GM18861 (cell line): ENCODE data around the gene VPS8.

Source experiments
- ATAC-seq: cut with Tn5 transposase; IDR thresholded peaks from one replicate; pipeline ENCODE4 v1.9.1; 2021; ENCODE audit not compliant: unreplicated experiment

The VPS8 gene

GRCh38 chr3:185084402-185084801 is 272.4 kb downstream of the VPS8 start:
- ATAC-seq: no peak

DNA sequence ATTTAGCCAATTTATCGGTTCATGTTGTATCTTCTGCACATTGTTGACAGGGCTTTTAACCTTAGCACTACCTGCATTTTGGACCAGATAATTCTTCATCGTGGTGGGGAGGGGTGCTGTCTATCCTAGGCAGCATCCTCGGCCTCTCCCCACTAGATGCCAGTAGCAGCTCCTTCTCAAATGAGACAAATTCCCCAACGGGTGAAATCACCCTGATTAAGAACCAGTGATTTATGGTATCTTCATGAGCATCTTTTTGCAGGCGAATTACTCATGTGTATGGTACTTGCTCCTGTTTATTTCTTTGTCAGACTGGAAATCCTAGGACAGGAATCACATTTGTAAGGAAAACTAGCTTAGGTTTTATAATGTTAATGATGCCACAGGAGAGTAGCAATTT is 272.9 kb downstream of the VPS8 start:
- no peak for ATAC-seq

DNA sequence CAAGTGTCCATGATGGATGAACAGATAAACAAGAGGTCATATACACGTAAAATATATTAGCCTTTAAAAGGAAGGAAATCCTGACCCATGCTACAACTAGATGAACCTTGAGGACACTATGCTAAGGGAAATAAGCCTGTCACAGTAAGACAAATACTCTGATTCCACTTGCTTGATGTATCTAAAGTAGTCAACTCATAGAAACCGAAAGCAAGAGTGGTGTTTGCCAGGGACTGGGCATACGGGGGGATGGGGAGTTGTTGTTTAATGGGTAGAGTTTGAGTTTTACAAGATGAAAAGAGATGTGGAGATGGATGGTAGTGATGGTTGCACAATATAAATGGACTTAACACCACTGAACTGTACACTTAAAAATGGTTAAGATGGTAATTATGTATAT is 275.5 kb downstream of the VPS8 start:
- no peak for ATAC-seq

GRCh38 chr3:185089343-185089742 is 277.4 kb downstream of the VPS8 start:
- no peak for ATAC-seq

GRCh38 chr3:185089751-185090150 is 277.8 kb downstream of the VPS8 start:
- ATAC-seq: no peak

DNA sequence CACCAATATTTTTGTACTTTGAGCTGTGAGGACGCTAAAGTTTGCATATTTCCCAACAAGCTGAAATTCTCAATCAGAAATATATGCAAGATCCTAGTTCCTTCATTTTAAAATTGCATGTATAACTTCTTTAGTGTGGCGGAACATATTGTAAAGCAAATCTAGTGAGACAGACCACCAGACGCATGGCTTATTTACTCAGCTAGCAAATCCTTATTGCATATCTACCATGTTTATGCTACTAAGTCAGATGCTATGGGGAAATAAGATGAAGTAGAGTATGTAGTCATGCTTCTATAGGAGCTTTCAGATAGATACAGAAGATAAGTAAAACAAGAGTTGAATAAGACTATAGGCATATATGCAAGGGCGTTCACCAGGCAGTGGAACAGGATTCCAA is 278.8 kb downstream of the VPS8 start:
- ATAC-seq: no peak

DNA sequence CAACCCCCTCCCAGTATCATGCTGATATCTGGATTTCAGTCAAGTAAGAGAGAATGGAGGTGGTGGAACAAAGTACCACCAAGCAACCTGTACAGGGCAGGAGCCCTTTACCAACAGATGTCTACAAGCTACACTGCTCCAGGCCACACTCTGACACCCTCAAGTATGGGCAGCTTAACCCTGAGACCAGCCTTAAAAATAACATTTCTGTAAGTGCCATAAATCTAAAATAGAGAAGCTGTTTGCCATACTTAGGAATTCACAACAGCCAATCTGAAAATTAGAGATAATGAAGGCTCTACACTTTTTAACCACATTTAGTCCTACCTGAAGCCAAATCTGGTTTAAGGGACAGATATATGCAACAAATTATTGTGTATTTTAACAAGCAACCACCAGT is 281.1 kb downstream of the VPS8 start:
- no peak for ATAC-seq

DNA sequence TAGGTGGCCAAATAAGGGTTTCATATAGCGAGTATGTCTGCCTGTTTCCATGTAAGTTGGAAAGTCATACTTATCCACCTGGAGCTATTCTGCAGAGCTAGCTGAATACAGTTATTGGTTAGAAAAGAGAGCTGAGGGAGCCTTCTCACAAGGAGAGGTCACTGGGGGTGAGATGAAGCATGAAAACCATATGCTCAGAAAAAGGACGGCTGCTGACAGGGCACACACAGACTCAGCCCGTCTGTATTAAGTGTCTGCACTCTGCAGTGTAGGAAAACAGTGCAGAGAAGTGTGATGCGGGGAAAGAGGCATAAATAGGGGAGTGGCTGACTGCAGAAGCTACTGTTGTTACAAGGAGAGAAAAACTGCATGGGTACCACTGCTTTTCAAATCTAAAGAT is 282.7 kb downstream of the VPS8 start:
- ATAC-seq: no peak
